Fibroblast of mammary gland (primary cell): ENCODE measurements around the gene SPTB.

Source experiments
- DNase-seq: peaks from one replicate; pipeline ENCODE4 v3.0.0-alpha.2; 2010; ENCODE audit warnings: low read depth
- H3K4me3 ChIP-seq: 2 replicates; pipeline ENCODE4 v1.5.1; 2011; ENCODE audit warnings: low read depth, mild to moderate bottlenecking, low read length, moderate library complexity; ENCODE audit not compliant: control insufficient read depth
- TF ChIP-seq, protein P1 (sequence below): conservative IDR thresholded peaks from 2 replicates; pipeline ENCODE4 v1.5.1; 2011; ENCODE audit warnings: low read depth, low read length, inconsistent platforms; ENCODE audit not compliant: control insufficient read depth, insufficient read depth

Gene SPTB

DNA sequence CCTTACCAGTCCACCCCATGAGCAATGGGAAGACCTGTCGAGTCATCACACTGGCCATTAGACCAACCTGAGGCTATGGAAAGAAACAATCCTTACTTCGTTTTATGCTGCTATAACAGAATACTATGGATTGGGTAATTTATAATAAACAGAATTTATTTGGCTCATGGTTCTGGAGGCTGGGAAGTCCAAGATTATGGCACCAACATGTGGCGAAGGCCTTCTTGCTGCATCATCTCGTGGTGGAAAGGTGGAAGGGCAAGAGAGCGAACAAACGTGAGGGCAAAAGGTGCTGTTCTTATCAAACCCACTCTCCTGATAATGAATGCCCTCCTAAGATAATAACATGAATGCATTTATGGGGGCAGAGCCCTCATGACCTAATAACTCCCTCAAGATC is 9.6 kb upstream of the SPTB start:
- no peak overlapping the region for H3K4me3 ChIP-seq
- TF ChIP-seq, protein P1, sequence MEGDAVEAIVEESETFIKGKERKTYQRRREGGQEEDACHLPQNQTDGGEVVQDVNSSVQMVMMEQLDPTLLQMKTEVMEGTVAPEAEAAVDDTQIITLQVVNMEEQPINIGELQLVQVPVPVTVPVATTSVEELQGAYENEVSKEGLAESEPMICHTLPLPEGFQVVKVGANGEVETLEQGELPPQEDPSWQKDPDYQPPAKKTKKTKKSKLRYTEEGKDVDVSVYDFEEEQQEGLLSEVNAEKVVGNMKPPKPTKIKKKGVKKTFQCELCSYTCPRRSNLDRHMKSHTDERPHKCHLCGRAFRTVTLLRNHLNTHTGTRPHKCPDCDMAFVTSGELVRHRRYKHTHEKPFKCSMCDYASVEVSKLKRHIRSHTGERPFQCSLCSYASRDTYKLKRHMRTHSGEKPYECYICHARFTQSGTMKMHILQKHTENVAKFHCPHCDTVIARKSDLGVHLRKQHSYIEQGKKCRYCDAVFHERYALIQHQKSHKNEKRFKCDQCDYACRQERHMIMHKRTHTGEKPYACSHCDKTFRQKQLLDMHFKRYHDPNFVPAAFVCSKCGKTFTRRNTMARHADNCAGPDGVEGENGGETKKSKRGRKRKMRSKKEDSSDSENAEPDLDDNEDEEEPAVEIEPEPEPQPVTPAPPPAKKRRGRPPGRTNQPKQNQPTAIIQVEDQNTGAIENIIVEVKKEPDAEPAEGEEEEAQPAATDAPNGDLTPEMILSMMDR = no peak
- DNase-seq = no peak

DNA sequence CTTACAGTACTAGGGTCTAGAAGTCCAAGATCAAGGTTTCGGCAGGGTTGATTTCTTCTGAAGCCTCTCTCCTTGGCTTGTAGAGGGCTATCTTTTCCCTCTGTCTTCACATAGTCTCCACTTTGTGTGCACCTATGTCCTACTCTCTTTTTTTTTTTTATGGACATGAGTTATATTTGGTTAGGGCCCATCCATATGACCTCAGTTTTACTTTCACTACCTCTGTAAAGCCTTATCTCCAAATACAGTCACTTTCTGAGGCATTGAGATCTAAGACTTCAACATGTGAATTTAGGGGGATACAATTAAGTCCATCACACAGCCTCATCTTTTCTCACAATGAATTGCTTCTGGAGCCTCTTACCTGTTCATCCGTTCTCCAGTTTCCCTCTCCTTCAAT is 5.9 kb upstream of the SPTB start:
- TF ChIP-seq, protein P1 = no peak

DNA sequence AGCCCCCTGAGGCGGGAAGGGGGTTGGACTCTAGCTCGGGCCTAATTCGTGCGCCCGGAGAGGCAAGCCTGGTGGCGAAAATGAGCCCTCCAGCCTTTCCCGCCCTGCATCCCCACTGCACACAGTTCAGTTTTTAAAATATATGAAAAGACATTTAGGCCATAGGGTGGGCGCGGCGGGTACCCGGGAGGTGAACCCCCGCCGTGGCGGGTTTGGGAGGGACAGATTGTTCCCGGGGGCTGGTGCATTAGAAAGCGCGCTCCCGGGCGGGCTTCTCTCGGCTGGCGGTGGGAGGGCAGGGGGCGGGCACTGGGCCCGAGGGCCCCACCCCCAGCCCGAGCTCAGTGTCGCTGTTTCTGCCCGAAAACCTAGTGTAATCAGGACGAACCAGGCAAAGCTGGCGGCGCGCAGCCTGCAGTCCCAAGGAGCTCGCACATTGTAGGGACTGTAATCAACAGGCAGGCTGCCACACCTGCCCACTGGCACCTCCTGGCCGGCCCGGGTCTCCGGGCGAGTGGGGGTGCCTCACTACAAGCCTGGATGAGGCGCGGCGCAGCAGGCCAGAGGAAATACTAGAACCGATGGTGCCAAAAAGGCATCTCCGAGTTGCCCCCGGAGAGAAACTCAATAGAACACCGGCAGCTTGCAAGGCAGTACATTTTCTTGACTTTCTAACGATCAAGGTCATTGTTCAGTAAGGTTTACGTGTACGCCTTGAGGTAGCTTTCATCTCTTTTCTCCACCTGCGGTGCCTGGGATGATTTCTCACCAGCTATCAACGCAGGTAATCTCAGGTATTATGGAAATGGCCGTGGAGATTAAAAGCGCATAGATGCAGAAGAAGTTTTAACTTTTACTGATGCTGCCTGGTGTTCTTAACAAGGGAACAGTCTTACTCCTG is 764 bp upstream of the SPTB start:
- no peak overlapping the region for H3K4me3 ChIP-seq
- DNase-seq = no peak
- TF ChIP-seq, protein P1 = no peak

More for the DNA sequence above, 5.9 kb upstream of the SPTB start:
- H3K4me3 ChIP-seq = no peak overlapping the region
- no peak for DNase-seq

DNA sequence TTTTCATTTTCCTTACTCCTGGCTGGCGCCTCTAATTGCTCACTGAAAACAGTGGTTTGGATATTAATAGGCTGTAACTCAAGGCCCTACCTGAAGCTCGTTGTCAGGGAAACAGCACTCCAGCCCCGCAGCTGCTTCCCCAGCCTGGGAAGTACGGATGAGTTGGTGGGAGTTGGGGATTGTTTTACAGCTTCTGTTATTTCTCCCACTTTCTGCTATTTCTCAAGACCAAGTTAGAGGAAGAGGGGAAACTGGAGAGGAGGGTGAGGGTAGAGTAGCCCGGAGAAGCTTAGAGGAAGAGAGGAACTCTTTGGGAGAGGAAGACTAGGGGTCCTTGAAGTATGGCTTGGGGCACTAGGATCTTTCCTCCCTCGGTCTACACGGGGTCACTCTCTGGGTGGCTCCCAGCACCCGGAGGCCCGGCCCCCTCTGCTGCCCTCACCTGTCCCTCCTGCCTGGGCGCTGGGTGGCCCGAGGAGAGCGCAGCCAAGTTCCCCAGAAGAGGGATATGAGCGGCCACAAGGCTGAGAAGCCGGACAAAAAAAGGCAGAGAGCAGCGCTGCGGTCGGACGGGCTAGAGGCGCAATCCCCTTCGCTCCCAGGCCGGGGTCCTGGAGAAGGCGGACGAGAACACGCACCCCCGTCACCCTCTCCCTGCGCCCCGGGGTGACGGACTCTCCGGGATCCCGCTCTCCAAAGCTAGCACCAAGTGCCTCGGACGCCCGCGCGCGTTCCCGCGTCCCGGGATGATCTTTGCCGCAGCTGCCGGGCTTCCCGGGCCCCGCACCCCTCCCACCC is 671 bp downstream of the SPTB start:
- no peak overlapping the region for H3K4me3 ChIP-seq
- no peak for DNase-seq
- TF ChIP-seq, protein P1 = no peak

DNA sequence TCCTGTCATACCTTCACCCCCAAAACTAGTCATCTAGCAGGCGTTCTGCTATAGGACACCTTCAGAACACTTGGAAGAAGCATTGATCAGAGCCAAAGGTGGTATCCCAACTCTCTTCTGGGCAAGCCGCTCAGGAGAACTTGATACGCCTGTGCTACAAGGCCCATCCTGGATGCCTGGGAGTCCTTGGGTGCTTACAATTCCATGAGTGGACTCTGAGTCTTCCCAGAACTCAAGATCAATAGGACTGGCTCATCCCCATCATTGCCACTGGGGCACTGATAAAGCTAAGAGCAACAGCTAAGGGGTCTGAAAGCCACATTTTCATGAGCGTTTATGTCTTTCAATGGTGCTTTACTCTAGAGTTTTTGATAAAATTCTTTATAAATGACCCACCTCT is 1.9 kb downstream of the SPTB start:
- H3K4me3 ChIP-seq = no peak overlapping the region
- TF ChIP-seq, protein P1 = no peak
- DNase-seq = no peak

DNA sequence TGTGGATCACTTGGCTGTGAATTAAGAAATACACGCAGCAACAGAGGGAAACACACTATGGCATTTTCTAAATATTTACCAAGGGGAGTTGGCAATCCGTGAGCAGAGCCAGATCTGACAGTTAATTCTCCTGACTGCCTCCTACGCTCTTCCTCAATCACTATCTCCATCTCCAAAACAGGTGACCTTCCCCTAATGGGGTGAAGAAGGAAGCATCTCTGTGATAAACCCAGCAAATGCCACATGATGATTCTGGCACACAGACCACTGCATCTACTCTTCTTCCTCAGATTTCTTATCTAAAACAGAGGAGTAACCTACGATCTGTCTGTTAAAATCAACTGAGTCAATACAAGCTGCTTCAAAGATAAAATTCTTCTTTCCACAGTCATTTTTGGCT is 4.4 kb downstream of the SPTB start:
- TF ChIP-seq, protein P1 = no peak
- no peak overlapping the region for H3K4me3 ChIP-seq
- no peak for DNase-seq
